ENCODE data around the gene SLC35F1. TPM values are rescaled to one million over a fixed set of nuclear protein-coding genes. Genes with fewer than 3 reads are reported as not detected.

The SLC35F1 gene
- total and polyA plus RNA-seq, 5 donors from 2014 or later: not detected

DNA sequence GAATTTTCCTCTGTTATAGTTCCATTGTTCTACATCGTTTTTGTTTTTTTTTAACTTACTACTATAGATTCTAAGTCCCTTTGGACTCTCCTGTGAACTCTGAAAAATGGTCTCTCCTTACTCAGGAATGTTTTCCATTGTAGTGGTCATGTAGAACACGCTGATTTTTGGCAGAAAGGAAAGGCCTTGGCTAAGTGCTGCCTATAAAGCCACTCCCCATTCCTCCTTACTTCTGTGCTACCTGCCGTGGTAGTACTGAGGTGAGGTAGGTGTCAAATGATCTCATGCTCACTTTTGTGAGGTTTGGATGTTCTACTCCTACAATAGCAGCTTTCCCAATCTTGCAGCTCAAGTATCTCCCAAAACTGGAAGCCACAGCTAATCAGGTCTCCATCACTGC is 270.7 kb downstream of the SLC35F1 start:
- Histone ChIP-seq H3K4me3 (ENCODE audit: low read depth, low read length) (no peak overlapping the region), H3K27me3 (ENCODE audit: control insufficient read depth, insufficient read depth, low read length) (no peaks in the 10 kb centered on the region), H3K4me1 (ENCODE audit: control insufficient read depth, insufficient read depth, low read length, poor library complexity, severe bottlenecking) (no peaks in the 10 kb centered on the region), H3K36me3 (ENCODE audit: control insufficient read depth, insufficient read depth, low read length) (no peaks in the 10 kb centered on the region), H3K9me3 (ENCODE audit: control insufficient read depth in 2 of 2, low read length in 2 of 2) (peaks cover 0 to 11% of the 10 kb centered on the region in 2 experiments), H3K27ac (ENCODE audit: insufficient read depth, low read length, poor library complexity, severe bottlenecking) (no peak overlapping the region)
- Mint-ChIP-seq H3K4me1 (no peaks in the 10 kb centered on the region), H3K36me3 (no peaks in the 10 kb centered on the region), H3K4me3 (no peak overlapping the region), H3K27ac (no peak overlapping the region), H3K9me3 (peaks cover 1 to 19% (median 9%) of the 10 kb centered on the region in 7 donors), H3K27me3 (peaks cover 16% of the 10 kb centered on the region)
- ATAC-seq (ENCODE audit: low read depth in 2 of 2) (no peak), DNase-seq (no peak)

DNA sequence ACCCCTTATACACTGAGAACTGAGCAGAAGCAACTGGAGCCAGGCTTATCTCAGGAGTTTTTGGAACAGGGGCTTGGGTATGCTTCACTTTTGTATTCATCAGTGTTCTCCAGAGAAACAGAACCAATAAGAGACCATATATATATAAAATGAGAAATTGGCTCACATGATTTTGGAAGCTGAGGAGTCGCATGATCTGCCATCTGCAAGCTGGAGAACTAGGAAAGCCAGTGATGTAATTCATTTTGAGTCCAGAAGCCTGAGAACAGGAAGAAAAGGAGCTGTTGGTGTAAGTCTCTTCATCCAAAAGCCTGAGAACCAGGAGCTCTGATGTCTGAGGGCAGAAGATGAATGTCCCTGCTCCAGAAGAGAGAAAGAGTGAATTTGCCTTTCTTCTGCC is 272.0 kb downstream of the SLC35F1 start:
- no peak for ATAC-seq (ENCODE audit: low read depth in 2 of 2)
- no peak for DNase-seq
- Histone ChIP-seq H3K9me3 (ENCODE audit: control insufficient read depth in 2 of 2, low read length in 2 of 2) (peaks cover 0 to 5% of the 10 kb centered on the region in 2 experiments), H3K4me3 (ENCODE audit: low read depth, low read length) (no peak overlapping the region), H3K27me3 (ENCODE audit: control insufficient read depth, insufficient read depth, low read length) (no peaks in the 10 kb centered on the region), H3K4me1 (ENCODE audit: control insufficient read depth, insufficient read depth, low read length, poor library complexity, severe bottlenecking) (no peaks in the 10 kb centered on the region), H3K36me3 (ENCODE audit: control insufficient read depth, insufficient read depth, low read length) (no peaks in the 10 kb centered on the region), H3K27ac (ENCODE audit: insufficient read depth, low read length, poor library complexity, severe bottlenecking) (no peak overlapping the region)
- Mint-ChIP-seq H3K4me1 (no peaks in the 10 kb centered on the region), H3K27ac (no peak overlapping the region), H3K36me3 (no peaks in the 10 kb centered on the region), H3K9me3 (peaks cover 1 to 9% (median 6%) of the 10 kb centered on the region in 7 donors), H3K4me3 (no peak overlapping the region), H3K27me3 (peaks cover 12% of the 10 kb centered on the region)

DNA sequence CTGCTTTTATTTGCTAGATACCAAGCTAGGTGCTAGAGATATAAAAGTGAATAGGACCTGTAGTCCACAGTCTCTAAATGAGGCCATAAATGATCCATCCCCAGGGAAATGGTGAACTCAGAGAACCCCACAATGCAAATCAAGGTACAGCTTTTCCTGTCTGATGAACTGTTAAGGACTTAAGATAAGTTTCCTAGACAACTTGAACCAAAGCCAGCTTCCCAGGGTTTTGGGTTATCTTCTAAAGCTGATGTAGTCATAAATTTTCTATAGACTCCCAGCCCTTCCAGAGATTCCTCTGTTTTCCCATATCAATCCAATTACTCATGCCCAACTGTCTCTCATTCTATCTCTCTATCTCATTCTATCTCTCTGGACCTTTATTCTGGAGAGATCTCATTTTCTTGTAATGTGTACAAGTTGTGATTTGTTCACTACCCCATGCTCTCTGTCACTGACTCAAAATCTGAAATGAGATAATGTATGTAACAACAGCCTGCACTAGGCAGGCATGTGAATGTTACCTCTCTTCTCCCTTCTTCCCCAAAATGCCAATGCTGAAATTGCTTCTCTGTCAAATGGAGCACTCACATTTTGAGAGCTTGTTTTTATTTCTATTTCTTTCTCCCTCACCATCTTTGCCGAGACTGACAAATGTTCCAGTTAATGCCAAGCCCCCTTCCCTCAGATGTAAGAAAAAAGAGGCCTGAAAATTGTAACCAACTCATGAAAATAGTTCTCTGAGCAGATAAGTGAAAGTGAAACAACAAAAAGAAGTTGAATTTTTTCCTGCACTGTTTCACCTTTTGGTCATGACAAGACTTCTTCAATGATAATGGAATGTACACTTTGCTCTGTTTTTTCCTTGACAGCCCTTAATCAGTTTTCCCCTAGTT is 279.9 kb downstream of the SLC35F1 start:
- ATAC-seq (ENCODE audit: low read depth in 2 of 2) (no peak), DNase-seq (peak in 1 of 3 donors; percentile 16)
- no peaks in the 10 kb centered on the region for H3K27me3 ChIP-seq (ENCODE audit: control insufficient read depth, insufficient read depth, low read length)
- H3K9me3 ChIP-seq (ENCODE audit: control insufficient read depth in 2 of 2, low read length in 2 of 2): no peaks in the 10 kb centered on the region
- no peaks in the 10 kb centered on the region for H3K4me1 ChIP-seq (ENCODE audit: control insufficient read depth, insufficient read depth, low read length, poor library complexity, severe bottlenecking)
- H3K36me3 ChIP-seq (ENCODE audit: control insufficient read depth, insufficient read depth, low read length): no peaks in the 10 kb centered on the region
- Mint-ChIP-seq H3K4me3 (no peak overlapping the region), H3K4me1 (peaks cover 0 to 7% (median 4%) of the 10 kb centered on the region in 4 donors), H3K36me3 (no peaks in the 10 kb centered on the region), H3K27me3 (peaks cover 11% of the 10 kb centered on the region), H3K9me3 (peaks cover 0 to 2% (median 0%) of the 10 kb centered on the region in 7 donors), H3K27ac (peak overlapping the region in 2 of 3 donors; percentile 13 to 43)
- H3K4me3 ChIP-seq (ENCODE audit: low read depth, low read length): no peak overlapping the region
- H3K27ac ChIP-seq (ENCODE audit: insufficient read depth, low read length, poor library complexity, severe bottlenecking): no peak overlapping the region

DNA sequence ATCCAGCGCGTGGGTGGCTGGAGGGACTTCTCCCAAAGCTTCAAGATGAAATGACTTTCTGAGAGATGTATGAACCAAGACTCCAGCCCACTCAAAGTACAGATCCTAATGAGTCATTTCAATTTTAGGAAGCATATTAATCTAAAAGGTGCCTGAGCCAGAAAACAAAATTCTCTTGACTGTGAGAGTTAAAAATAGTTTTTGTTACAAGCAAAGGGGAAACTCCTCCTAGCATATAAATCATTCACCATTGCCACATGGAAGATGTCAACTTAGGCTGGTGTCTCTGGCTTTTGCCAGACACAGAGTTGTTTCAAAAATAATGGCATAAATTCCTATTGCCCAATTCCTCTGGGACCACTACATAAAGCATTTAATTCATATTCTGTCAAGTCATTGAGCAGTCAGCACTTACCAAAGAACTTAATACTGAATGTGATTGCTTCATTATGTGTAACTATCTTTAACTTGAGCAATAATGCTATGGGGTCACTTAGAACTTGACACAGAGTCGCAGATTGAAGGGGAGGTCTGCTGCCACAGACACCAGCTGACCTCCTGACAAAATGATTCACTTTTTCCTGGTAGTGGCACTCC is 280.6 kb downstream of the SLC35F1 start:
- H3K27ac Mint-ChIP-seq: peak overlapping the region in 1 of 3 donors; percentile 13
- no peaks in the 10 kb centered on the region for H3K27me3 ChIP-seq (ENCODE audit: control insufficient read depth, insufficient read depth, low read length)
- H3K27ac ChIP-seq (ENCODE audit: insufficient read depth, low read length, poor library complexity, severe bottlenecking): no peak overlapping the region
- peaks cover 11% of the 10 kb centered on the region for H3K27me3 Mint-ChIP-seq
- no peaks in the 10 kb centered on the region for H3K36me3 Mint-ChIP-seq
- DNase-seq (no peak), ATAC-seq (ENCODE audit: low read depth in 2 of 2) (no peak)
- peaks cover 0 to 2% (median 0%) of the 10 kb centered on the region in 7 donors for H3K9me3 Mint-ChIP-seq
- peaks cover 0 to 7% (median 4%) of the 10 kb centered on the region in 4 donors for H3K4me1 Mint-ChIP-seq
- no peaks in the 10 kb centered on the region for H3K4me1 ChIP-seq (ENCODE audit: control insufficient read depth, insufficient read depth, low read length, poor library complexity, severe bottlenecking)
- no peaks in the 10 kb centered on the region for H3K36me3 ChIP-seq (ENCODE audit: control insufficient read depth, insufficient read depth, low read length)
- no peak overlapping the region for H3K4me3 ChIP-seq (ENCODE audit: low read depth, low read length)
- no peaks in the 10 kb centered on the region for H3K9me3 ChIP-seq (ENCODE audit: control insufficient read depth in 2 of 2, low read length in 2 of 2)
- H3K4me3 Mint-ChIP-seq: no peak overlapping the region

DNA sequence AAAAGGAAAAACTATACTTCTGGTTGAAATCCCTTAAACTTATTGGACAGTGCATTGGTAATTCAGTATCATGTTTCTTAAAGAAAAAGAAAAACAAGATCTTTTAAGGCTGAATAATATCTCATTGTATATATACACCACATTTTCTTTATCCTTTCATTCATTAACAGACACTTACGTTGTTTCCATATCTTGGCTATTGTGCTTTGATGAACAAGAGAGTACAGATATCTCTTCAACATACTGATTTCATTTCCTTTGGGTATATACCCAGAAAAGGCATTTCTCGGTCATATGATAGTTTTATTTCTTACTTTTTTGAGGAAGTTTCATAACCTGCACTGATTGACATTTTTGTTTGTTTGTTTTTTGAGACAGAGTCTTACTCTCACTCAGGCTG is 281.5 kb downstream of the SLC35F1 start:
- no peaks in the 10 kb centered on the region for H3K4me1 ChIP-seq (ENCODE audit: control insufficient read depth, insufficient read depth, low read length, poor library complexity, severe bottlenecking)
- DNase-seq (no peak), ATAC-seq (ENCODE audit: low read depth in 2 of 2) (no peak)
- H3K36me3 Mint-ChIP-seq: no peaks in the 10 kb centered on the region
- no peaks in the 10 kb centered on the region for H3K9me3 ChIP-seq (ENCODE audit: control insufficient read depth in 2 of 2, low read length in 2 of 2)
- H3K4me3 ChIP-seq (ENCODE audit: low read depth, low read length): no peak overlapping the region
- no peaks in the 10 kb centered on the region for H3K36me3 ChIP-seq (ENCODE audit: control insufficient read depth, insufficient read depth, low read length)
- no peak overlapping the region for H3K27ac ChIP-seq (ENCODE audit: insufficient read depth, low read length, poor library complexity, severe bottlenecking)
- H3K4me3 Mint-ChIP-seq: no peak overlapping the region
- H3K27ac Mint-ChIP-seq: no peak overlapping the region
- H3K4me1 Mint-ChIP-seq: peaks cover 0 to 7% (median 4%) of the 10 kb centered on the region in 4 donors
- peaks cover 16% of the 10 kb centered on the region for H3K27me3 Mint-ChIP-seq
- peaks cover 0 to 2% (median 0%) of the 10 kb centered on the region in 7 donors for H3K9me3 Mint-ChIP-seq
- no peaks in the 10 kb centered on the region for H3K27me3 ChIP-seq (ENCODE audit: control insufficient read depth, insufficient read depth, low read length)

DNA sequence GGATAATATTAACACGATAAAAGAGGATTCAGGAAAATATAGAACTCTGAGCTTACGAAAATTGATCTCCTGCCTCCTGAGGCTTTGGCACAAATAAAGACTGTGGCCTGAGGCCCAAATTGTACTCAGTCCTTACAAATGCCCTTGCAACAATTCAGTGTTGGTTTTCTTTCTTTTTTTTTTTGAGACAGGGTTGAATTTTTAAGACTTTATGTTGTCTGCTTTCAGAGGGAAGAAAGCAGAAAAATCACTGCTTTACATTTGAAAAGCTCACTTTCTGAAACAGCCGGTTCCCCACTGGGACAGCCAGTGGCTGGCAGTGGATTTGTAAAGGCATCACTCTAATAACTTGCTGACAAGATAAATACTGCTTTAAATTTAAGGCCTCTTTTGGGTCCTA is 290.5 kb downstream of the SLC35F1 start:
- ATAC-seq (ENCODE audit: low read depth in 2 of 2) (no peak), DNase-seq (no peak)
- H3K36me3 ChIP-seq (ENCODE audit: control insufficient read depth, insufficient read depth, low read length): no peaks in the 10 kb centered on the region
- Mint-ChIP-seq H3K9me3 (peaks cover 0 to 2% (median 0%) of the 10 kb centered on the region in 7 donors), H3K27me3 (peaks cover 13% of the 10 kb centered on the region), H3K36me3 (no peaks in the 10 kb centered on the region), H3K4me3 (no peak overlapping the region), H3K27ac (no peak overlapping the region), H3K4me1 (no peaks in the 10 kb centered on the region)
- H3K4me3 ChIP-seq (ENCODE audit: low read depth, low read length): no peak overlapping the region
- H3K4me1 ChIP-seq (ENCODE audit: control insufficient read depth, insufficient read depth, low read length, poor library complexity, severe bottlenecking): no peaks in the 10 kb centered on the region
- no peak overlapping the region for H3K27ac ChIP-seq (ENCODE audit: insufficient read depth, low read length, poor library complexity, severe bottlenecking)
- peaks cover 0 to 3% of the 10 kb centered on the region in 2 experiments for H3K9me3 ChIP-seq (ENCODE audit: control insufficient read depth in 2 of 2, low read length in 2 of 2)
- no peaks in the 10 kb centered on the region for H3K27me3 ChIP-seq (ENCODE audit: control insufficient read depth, insufficient read depth, low read length)

DNA sequence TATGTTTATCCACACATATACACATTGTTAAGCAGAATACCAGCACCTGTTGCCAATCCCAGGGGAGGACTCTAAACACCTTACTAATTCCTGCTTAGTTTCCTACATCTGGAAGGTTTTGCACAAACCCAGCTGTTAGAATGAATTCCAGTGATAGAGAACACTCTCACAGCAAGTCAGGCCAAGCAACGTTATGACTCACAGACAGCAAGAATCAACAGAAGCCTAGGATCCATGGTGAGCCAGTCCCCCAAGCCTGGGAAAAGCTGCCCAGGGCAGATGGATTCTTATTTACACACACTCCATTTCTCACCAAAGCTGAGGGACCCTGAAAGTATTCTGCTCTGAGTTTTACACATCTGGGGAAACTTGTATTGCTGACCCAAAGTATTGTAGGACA is 291.7 kb downstream of the SLC35F1 start:
- Histone ChIP-seq H3K27ac (ENCODE audit: insufficient read depth, low read length, poor library complexity, severe bottlenecking) (no peak overlapping the region), H3K4me3 (ENCODE audit: low read depth, low read length) (no peak overlapping the region), H3K36me3 (ENCODE audit: control insufficient read depth, insufficient read depth, low read length) (no peaks in the 10 kb centered on the region), H3K27me3 (ENCODE audit: control insufficient read depth, insufficient read depth, low read length) (no peaks in the 10 kb centered on the region), H3K9me3 (ENCODE audit: control insufficient read depth in 2 of 2, low read length in 2 of 2) (peaks cover 0 to 3% of the 10 kb centered on the region in 2 experiments), H3K4me1 (ENCODE audit: control insufficient read depth, insufficient read depth, low read length, poor library complexity, severe bottlenecking) (no peaks in the 10 kb centered on the region)
- Mint-ChIP-seq H3K9me3 (peaks cover 0 to 2% (median 0%) of the 10 kb centered on the region in 7 donors), H3K36me3 (no peaks in the 10 kb centered on the region), H3K27ac (no peak overlapping the region), H3K4me3 (no peak overlapping the region), H3K27me3 (peaks cover 11% of the 10 kb centered on the region), H3K4me1 (no peaks in the 10 kb centered on the region)
- ATAC-seq (ENCODE audit: low read depth in 2 of 2) (no peak), DNase-seq (no peak)

All from CD4-positive, CD25-positive, alpha-beta regulatory T cell (primary cell).